Neural progenitor cell (in vitro differentiated cells): ENCODE data around the gene ZBTB8OS. TPM values are rescaled to one million over a fixed set of nuclear protein-coding genes. Genes with fewer than 3 reads are reported as not detected.
"Not testable (repeated sequence)": the region's sequence is repeated elsewhere in the genome, so short reads cannot be mapped to it uniquely, and the experiment has no call there.

Experiments used
- DNase-seq: peaks from one replicate; pipeline ENCODE4 v3.0.0-alpha.2; 2016; ENCODE audit warnings: low spot score
- H2AFZ ChIP-seq: fragments of 200-600 bp; sonication (generic); replicated peaks from 2 replicates; pipeline ENCODE4 v1.6.1; 2016; ENCODE audit warnings: antibody characterized with exemption
- H3F3A ChIP-seq: fragments of 200-600 bp; sonication (generic); 2 replicates; pipeline ENCODE4 v1.6.1; 2016; ENCODE audit warnings: antibody characterized with exemption, low read depth
- H3K27ac ChIP-seq: fragments of 200-600 bp; sonication (generic); 2 replicates; pipeline ENCODE4 v1.5.1; 2016; ENCODE audit warnings: mild to moderate bottlenecking
- H3K27me3 ChIP-seq: fragments of 200-600 bp; sonication (generic); 2 replicates; pipeline ENCODE4 v1.6.1; 2016; ENCODE audit warnings: mild to moderate bottlenecking, moderate library complexity
- H3K36me3 ChIP-seq: fragments of 200-600 bp; sonication (generic); 2 replicates; pipeline ENCODE4 v1.5.1; 2016
- H3K4me1 ChIP-seq: fragments of 200-600 bp; sonication (generic); 2 replicates; pipeline ENCODE4 v1.6.1; 2016; ENCODE audit warnings: mixed run types
- H3K4me2 ChIP-seq: fragments of 200-600 bp; sonication (generic); 2 replicates; pipeline ENCODE4 v1.6.1; 2016
- H3K4me3 ChIP-seq: fragments of 200-600 bp; sonication (generic); 2 replicates; pipeline ENCODE4 v1.5.1; 2016
- H3K79me2 ChIP-seq: fragments of 200-600 bp; sonication (generic); 2 replicates; pipeline ENCODE4 v1.6.1; 2016; ENCODE audit warnings: low read depth
- H3K9ac ChIP-seq: fragments of 200-600 bp; sonication (generic); 2 replicates; pipeline ENCODE4 v1.6.1; 2016
- H3K9me3 ChIP-seq: fragments of 200-600 bp; sonication (generic); 2 replicates; pipeline ENCODE4 v1.5.1; 2016; ENCODE audit warnings: low read depth
- H4K20me1 ChIP-seq: fragments of 200-600 bp; sonication (generic); 2 replicates; pipeline ENCODE4 v1.6.1; 2016; ENCODE audit warnings: low read depth
- H3K27ac Mint-ChIP-seq: 3 replicates; pipeline ENCODE4 v1.8.0; 2021; ENCODE audit warnings: mixed read lengths
- H3K27me3 Mint-ChIP-seq: 2 replicates; pipeline ENCODE4 v1.8.0; 2022; ENCODE audit warnings: low read depth, mild to moderate bottlenecking, inconsistent platforms, moderate library complexity, mixed read lengths; ENCODE audit not compliant: insufficient read depth
- H3K36me3 Mint-ChIP-seq: 3 replicates; pipeline ENCODE4 v1.8.0; 2021; ENCODE audit warnings: mixed read lengths
- H3K4me1 Mint-ChIP-seq: 3 replicates; pipeline ENCODE4 v1.8.0; 2021; ENCODE audit warnings: mixed read lengths
- H3K4me3 Mint-ChIP-seq: 3 replicates; pipeline ENCODE4 v1.8.0; 2021; ENCODE audit warnings: mild to moderate bottlenecking, moderate library complexity, mixed read lengths
- H3K9me3 Mint-ChIP-seq: 3 replicates; pipeline ENCODE4 v1.8.0; 2020; ENCODE audit warnings: mixed read lengths
- EZH2 ChIP-seq: fragments of 200-600 bp; sonication (generic); IDR thresholded peaks from 2 replicates; pipeline ENCODE4 v1.6.1; 2017; ENCODE audit warnings: antibody characterized with exemption, mild to moderate bottlenecking, moderate library complexity
- EZH2phosphoT487 ChIP-seq: fragments of 200-600 bp; sonication (generic); IDR thresholded peaks from 2 replicates; pipeline ENCODE4 v1.6.1; 2017; ENCODE audit warnings: antibody characterized with exemption
- total RNA-seq: library from RNA; depleted of rRNA; stranded (reverse); fragments of >200 nt; gene quantifications from 2 replicates; pipeline ENCODE4 v1.2.3, GENCODE V29; 2015; ENCODE audit warnings: low replicate concordance
- TF ChIP-seq, protein P1 (sequence below): fragments of 200-600 bp; sonication (generic); IDR thresholded peaks from 2 replicates; pipeline ENCODE4 v1.5.1; 2017; ENCODE audit warnings: antibody characterized with exemption, mild to moderate bottlenecking

The ZBTB8OS gene
- total RNA-seq, 1 donor from 2014 or later: 59.8 TPM

DNA sequence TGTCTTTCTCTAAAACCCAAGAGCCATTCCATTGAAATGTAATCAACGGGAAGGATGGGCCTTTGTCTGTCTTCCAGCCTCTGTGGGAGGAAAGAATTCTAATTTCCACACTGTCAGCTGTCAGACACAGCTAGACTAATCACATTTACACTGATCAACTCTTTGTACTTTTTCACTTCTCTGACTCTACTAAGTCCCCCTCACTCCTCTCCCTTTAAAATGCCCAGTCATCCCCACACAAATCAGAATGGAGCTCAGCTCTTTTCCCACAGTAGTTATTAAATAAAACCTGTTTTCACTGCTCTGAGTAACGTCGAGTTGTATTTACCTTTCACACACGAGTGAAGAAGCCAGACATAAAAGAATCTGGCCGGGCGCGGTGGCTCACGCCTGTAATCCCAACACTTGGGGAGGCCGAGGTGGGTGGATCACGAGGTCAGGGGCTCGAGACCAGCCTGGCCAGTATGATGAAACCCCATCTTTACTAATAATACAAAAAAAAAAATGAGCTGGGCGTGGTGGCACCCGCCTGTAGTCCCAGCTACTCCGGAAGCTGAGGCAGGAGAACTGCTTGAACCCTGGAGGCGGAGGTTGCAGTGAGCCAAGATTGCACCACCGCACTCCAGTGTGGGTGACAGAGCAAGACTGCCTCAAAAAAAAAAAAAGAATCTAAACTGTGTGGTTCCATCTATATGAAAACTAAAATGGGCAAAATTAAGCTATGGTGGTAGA is 13.3 kb downstream of the ZBTB8OS start:
- H3K36me3 Mint-ChIP-seq: peaks cover 10% of the 10 kb centered on the region
- peak; percentile 81 for DNase-seq
- Histone ChIP-seq H3K36me3 (peaks cover 7% of the 10 kb centered on the region), H3K9me3 (no peaks in the 10 kb centered on the region), H3F3A (peaks cover 29% of the 10 kb centered on the region), H3K27me3 (no peaks in the 10 kb centered on the region), H3K4me1 (peaks cover 14% of the 10 kb centered on the region), H2AFZ (no peak overlapping the region), H3K79me2 (peaks cover 72% of the 10 kb centered on the region), H4K20me1 (peaks cover 29% of the 10 kb centered on the region), H3K9ac (no peak overlapping the region), H3K4me3 (no peak overlapping the region), H3K4me2 (peak overlapping the region; percentile 55), H3K27ac (peak overlapping the region; percentile 93)
- peak overlapping the region; percentile 85 for H3K27ac Mint-ChIP-seq
- no peaks in the 10 kb centered on the region for H3K27me3 Mint-ChIP-seq
- no peaks in the 10 kb centered on the region for H3K9me3 Mint-ChIP-seq
- H3K4me1 Mint-ChIP-seq: peaks cover 23% of the 10 kb centered on the region
- H3K4me3 Mint-ChIP-seq: peak overlapping the region; percentile 38
- TF ChIP-seq EZH2 (no peak), EZH2phosphoT487 (no peak)
- TF ChIP-seq, protein P1, sequence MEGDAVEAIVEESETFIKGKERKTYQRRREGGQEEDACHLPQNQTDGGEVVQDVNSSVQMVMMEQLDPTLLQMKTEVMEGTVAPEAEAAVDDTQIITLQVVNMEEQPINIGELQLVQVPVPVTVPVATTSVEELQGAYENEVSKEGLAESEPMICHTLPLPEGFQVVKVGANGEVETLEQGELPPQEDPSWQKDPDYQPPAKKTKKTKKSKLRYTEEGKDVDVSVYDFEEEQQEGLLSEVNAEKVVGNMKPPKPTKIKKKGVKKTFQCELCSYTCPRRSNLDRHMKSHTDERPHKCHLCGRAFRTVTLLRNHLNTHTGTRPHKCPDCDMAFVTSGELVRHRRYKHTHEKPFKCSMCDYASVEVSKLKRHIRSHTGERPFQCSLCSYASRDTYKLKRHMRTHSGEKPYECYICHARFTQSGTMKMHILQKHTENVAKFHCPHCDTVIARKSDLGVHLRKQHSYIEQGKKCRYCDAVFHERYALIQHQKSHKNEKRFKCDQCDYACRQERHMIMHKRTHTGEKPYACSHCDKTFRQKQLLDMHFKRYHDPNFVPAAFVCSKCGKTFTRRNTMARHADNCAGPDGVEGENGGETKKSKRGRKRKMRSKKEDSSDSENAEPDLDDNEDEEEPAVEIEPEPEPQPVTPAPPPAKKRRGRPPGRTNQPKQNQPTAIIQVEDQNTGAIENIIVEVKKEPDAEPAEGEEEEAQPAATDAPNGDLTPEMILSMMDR: no peak

DNA sequence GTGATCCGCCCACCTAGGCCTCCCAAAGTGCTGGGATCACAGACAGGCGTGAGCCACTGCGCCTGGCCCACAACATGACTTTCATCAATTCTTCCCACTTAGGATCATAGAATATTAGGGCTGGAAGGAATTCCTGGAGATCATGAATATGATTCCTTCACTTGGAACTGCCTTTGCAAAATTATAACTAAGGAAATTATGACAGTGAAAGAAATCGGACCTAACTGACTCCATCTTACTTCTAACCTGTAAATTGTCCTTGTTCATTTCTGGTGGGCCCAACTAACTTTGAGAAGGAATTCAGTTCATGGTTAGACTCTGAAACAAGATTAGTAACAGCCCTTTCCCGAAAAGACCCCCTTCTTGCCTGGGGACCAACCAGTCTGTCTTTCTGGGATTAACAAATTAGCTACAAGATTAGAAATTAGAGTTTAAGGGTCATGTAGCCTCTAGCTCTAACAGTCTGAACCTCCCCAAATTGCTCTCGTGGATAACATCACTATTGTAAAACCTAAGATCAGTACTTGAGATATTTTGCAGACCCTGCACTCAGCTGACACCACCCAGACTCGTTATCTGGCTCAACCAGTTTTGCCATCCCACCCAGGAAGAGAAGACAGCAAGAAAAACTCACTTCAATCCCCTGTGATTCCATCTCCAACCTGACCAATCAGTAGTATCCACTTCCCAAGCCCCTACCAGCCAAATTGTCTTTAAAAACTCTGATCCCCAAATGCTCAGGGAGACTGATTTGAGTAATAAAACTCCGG is 14.7 kb downstream of the ZBTB8OS start:
- Histone ChIP-seq H3K9me3 (no peaks in the 10 kb centered on the region), H2AFZ (no peak overlapping the region), H3K27me3 (no peaks in the 10 kb centered on the region), H3K4me2 (peak overlapping the region; percentile 55), H3K9ac (no peak overlapping the region), H3K27ac (peak overlapping the region; percentile 93), H3K4me1 (peaks cover 14% of the 10 kb centered on the region), H3K79me2 (peaks cover 72% of the 10 kb centered on the region), H3K36me3 (peaks cover 7% of the 10 kb centered on the region), H3K4me3 (no peak overlapping the region), H3F3A (peaks cover 27% of the 10 kb centered on the region), H4K20me1 (peaks cover 29% of the 10 kb centered on the region)
- Mint-ChIP-seq H3K27ac (peak overlapping the region; percentile 33), H3K27me3 (no peaks in the 10 kb centered on the region), H3K9me3 (no peaks in the 10 kb centered on the region), H3K4me1 (peaks cover 23% of the 10 kb centered on the region), H3K36me3 (peaks cover 8% of the 10 kb centered on the region), H3K4me3 (no peak overlapping the region)
- no peak for DNase-seq
- TF ChIP-seq EZH2phosphoT487 (no peak), EZH2 (no peak)
- TF ChIP-seq, protein P1: no peak

DNA sequence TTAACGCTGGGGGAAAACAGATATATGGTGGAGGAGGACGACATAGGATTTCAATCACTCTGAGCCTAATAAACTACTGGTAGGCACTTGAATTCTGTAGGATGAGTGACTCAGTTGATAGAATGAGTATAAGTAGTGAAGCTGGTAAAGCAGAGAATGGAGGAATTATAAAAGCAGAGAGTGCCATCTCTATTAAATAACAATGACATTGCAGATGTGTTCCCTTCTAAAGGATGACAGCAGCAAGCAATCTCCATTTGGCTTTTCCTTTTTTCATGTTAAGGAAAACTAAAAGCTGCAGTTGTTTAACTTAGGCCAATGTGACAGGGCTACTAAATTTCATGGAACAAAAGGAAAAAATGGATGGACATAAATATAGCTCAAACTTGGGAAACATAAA is 17.5 kb downstream of the ZBTB8OS start:
- Histone ChIP-seq H3K9ac (no peak overlapping the region), H3K4me3 (no peak overlapping the region), H3F3A (peaks cover 19% of the 10 kb centered on the region), H3K4me2 (no peak overlapping the region), H3K79me2 (peaks cover 46% of the 10 kb centered on the region), H3K9me3 (no peaks in the 10 kb centered on the region), H3K36me3 (peaks cover 7% of the 10 kb centered on the region), H3K27me3 (no peaks in the 10 kb centered on the region), H2AFZ (no peak overlapping the region), H3K4me1 (peaks cover 14% of the 10 kb centered on the region), H3K27ac (no peak overlapping the region), H4K20me1 (peaks cover 30% of the 10 kb centered on the region)
- Mint-ChIP-seq H3K4me1 (peaks cover 23% of the 10 kb centered on the region), H3K27me3 (no peaks in the 10 kb centered on the region), H3K4me3 (no peak overlapping the region), H3K36me3 (peaks cover 10% of the 10 kb centered on the region), H3K9me3 (no peaks in the 10 kb centered on the region), H3K27ac (no peak overlapping the region)
- DNase-seq: no peak
- TF ChIP-seq EZH2 (no peak), EZH2phosphoT487 (no peak)
- TF ChIP-seq, protein P1: no peak

DNA sequence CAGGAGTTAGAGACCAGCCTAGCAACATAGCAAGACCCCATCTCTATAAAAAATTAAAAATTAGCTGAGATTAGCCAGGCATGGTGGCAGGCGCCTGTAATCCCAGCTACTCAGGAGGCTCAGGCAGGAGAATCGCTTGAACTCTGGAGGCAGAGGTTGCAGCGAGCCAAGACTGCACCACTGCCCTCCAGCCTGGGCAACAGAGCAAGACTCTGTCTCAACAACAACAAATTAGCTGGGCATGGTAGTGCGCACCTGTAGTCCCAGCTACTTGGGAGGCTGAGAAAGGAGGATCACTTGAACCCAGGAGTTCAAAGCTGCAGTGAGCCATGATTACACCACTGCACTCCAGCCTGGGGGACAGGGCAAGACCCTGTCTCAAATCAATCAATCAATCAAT is 20.2 kb downstream of the ZBTB8OS start:
- not testable (repeated sequence) for H3K36me3 ChIP-seq, H3K27ac Mint-ChIP-seq, H3K9ac ChIP-seq, H3K4me2 ChIP-seq, H3K4me1 Mint-ChIP-seq, H3K36me3 Mint-ChIP-seq, H3F3A ChIP-seq, H4K20me1 ChIP-seq, H3K4me3 ChIP-seq, H3K27me3 Mint-ChIP-seq, H3K27ac ChIP-seq, DNase-seq, H3K9me3 ChIP-seq, H2AFZ ChIP-seq, H3K4me1 ChIP-seq, H3K4me3 Mint-ChIP-seq, H3K27me3 ChIP-seq, H3K9me3 Mint-ChIP-seq
- peaks cover 28% of the 10 kb centered on the region for H3K79me2 ChIP-seq
